ENCODE results near the gene BRAP.
"Not testable (repeated sequence)": the region's sequence is repeated elsewhere in the genome, so short reads cannot be mapped to it uniquely, and the experiment has no call there.

Gene BRAP

DNA sequence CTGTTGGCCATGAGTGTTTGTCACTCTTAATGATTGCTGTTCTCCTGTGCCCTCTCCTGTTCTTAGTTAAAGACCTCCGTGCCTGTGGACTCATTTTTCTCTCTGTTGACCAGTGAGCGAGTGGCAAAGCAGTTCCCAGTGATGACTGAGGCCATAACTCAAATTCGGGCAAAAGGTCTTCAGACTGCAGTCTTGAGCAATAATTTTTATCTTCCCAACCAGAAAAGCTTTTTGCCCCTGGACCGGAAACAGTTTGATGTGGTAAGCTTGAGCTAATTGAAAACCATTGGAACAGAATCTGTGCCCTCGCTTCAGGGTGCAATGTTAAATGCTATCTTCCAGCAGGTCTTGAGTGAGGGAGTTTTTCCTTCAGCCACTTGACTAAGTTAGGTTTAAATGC is 19.9 kb upstream of the BRAP start:
- peaks cover 17% of the 10 kb centered on the region; the same call in 1 of the 2 replicates for H3K36me3 ChIP-seq (ENCODE audit: insufficient read depth, low read length)
- H3K27ac ChIP-seq (ENCODE audit: low read depth, low read length) = no peak overlapping the region
- H3K4me3 ChIP-seq (ENCODE audit: low read depth, low read length) = no peak overlapping the region
- no peaks in the 10 kb centered on the region for H3K27me3 ChIP-seq (ENCODE audit: insufficient read depth, low read length)
- H2AFZ ChIP-seq (ENCODE audit: low read length, unreplicated experiment) = no peak overlapping the region
- no peaks in the 10 kb centered on the region for H3K79me2 ChIP-seq (ENCODE audit: control insufficient read depth, insufficient read depth, low read length, unreplicated experiment)
- H3K4me1 ChIP-seq (ENCODE audit: control insufficient read depth, insufficient read depth, low read length, unreplicated experiment) = no peaks in the 10 kb centered on the region

DNA sequence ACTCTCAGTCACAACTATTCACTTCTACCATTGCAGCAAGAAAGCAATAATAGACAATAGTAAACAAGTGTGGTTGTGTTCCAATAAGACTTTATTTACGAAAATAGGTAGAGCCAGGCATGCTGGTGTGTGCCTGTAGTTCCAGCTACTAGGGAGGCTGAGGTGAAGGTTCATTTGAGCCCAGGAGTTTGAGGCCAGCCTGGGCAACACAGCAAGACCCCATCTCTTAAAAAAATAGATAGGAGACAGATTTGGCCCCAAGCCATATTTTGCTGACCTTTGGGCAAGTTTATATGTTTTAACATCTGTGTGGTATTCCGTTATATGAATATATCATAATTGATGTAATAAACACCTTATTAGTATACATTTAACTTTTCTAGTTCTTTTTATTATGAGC is 14.2 kb upstream of the BRAP start:
- no peak overlapping the region for H2AFZ ChIP-seq (ENCODE audit: low read length, unreplicated experiment)
- peaks cover 12% of the 10 kb centered on the region; the same call in 1 of the 2 replicates for H3K36me3 ChIP-seq (ENCODE audit: insufficient read depth, low read length)
- H3K4me1 ChIP-seq (ENCODE audit: control insufficient read depth, insufficient read depth, low read length, unreplicated experiment) = no peaks in the 10 kb centered on the region
- no peaks in the 10 kb centered on the region for H3K27me3 ChIP-seq (ENCODE audit: insufficient read depth, low read length)
- no peak overlapping the region for H3K4me3 ChIP-seq (ENCODE audit: low read depth, low read length)
- no peak overlapping the region for H3K27ac ChIP-seq (ENCODE audit: low read depth, low read length)
- H3K79me2 ChIP-seq (ENCODE audit: control insufficient read depth, insufficient read depth, low read length, unreplicated experiment) = no peaks in the 10 kb centered on the region

DNA sequence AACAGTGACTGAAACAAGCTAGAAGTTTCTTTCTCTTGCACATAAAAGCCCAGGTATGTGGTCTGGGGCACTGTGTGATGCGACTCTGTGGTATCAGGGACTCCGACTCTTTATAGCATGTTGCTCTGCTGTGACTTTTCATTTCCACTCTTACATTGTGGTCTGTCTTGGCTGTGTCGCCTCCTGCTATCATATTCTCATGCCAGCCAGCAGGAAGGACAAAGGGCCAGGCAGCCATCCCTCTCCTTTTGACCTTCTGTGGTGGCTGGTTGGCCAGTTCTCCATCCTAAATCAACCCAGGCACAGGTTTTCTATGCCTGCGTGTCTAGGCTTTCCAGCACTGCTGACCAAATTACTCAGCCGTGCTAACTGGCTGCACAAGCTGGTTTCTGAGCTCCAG is 8.1 kb upstream of the BRAP start:
- H3K27ac ChIP-seq (ENCODE audit: low read depth, low read length) = no peak overlapping the region

DNA sequence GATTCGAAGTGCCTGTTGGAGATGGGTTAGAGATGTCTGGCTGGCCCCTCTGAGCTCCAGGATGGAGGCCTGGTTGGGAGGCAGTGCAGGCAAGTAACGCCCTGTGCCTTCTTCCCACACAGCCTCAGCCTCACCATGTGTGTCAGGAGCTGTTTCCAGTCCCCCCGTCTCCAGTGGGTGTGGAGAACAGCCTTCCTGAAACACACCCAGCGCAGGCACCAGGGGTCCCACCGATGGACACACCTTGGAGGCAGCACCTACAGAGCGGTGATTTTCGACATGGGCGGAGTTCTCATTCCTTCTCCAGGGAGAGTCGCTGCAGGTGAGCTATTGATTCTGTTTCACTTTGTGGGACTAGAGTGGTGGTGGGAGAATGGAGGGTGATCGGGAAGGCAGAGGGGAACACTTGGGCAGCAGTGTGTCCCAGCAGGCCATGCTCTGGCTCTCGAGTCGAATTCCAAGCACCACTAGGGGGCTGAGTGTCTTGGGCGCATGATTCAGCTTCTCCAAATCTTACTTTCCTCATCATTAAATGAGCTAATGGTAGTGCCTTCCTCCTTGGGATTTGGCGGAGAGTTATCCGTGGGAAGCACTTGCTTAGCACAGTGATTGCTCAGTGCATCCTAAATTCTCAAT is 6.9 kb upstream of the BRAP start:
- Histone ChIP-seq H3K27me3 (ENCODE audit: insufficient read depth, low read length) (no peaks in the 10 kb centered on the region), H2AFZ (ENCODE audit: low read length, unreplicated experiment) (no peak overlapping the region), H3K27ac (ENCODE audit: low read depth, low read length) (no peak overlapping the region), H3K4me3 (ENCODE audit: low read depth, low read length) (no peak overlapping the region), H3K79me2 (ENCODE audit: control insufficient read depth, insufficient read depth, low read length, unreplicated experiment) (no peaks in the 10 kb centered on the region), H3K4me1 (ENCODE audit: control insufficient read depth, insufficient read depth, low read length, unreplicated experiment) (no peaks in the 10 kb centered on the region), H3K36me3 (ENCODE audit: insufficient read depth, low read length) (peaks cover 4% of the 10 kb centered on the region; the same call in 1 of the 2 replicates)

More for the DNA sequence above, 8.1 kb upstream of the BRAP start:
- Histone ChIP-seq H3K27me3 (ENCODE audit: insufficient read depth, low read length) (no peaks in the 10 kb centered on the region), H3K36me3 (ENCODE audit: insufficient read depth, low read length) (peaks cover 4% of the 10 kb centered on the region; the same call in 1 of the 2 replicates), H3K79me2 (ENCODE audit: control insufficient read depth, insufficient read depth, low read length, unreplicated experiment) (no peaks in the 10 kb centered on the region), H3K4me1 (ENCODE audit: control insufficient read depth, insufficient read depth, low read length, unreplicated experiment) (no peaks in the 10 kb centered on the region), H2AFZ (ENCODE audit: low read length, unreplicated experiment) (no peak overlapping the region), H3K4me3 (ENCODE audit: low read depth, low read length) (no peak overlapping the region)

DNA sequence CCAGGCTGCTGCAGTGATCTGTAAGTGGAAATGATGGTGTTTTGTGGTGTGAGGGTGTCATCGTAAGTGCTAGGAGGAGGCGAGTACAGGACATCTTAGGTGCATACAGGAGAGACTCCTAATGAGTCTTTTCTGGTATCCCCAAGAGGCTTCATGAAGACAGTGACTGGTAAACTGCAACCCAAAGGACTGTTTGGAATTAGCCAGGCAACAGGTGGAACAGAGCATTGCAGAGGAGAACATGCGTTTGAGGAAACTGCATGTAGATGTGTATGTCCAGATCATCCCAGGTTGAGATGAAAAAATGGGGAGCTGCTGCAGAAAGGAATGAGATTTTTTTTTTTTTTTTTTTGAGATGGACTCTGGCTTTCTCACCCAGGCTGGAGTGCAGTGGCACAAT is 5.5 kb upstream of the BRAP start:
- Histone ChIP-seq H3K4me3 (ENCODE audit: low read depth, low read length) (no peak overlapping the region), H3K36me3 (ENCODE audit: insufficient read depth, low read length) (peaks cover 4% of the 10 kb centered on the region; the same call in 1 of the 2 replicates), H3K79me2 (ENCODE audit: control insufficient read depth, insufficient read depth, low read length, unreplicated experiment) (peaks cover 9% of the 10 kb centered on the region), H2AFZ (ENCODE audit: low read length, unreplicated experiment) (no peak overlapping the region), H3K4me1 (ENCODE audit: control insufficient read depth, insufficient read depth, low read length, unreplicated experiment) (peaks cover 4% of the 10 kb centered on the region), H3K27ac (ENCODE audit: low read depth, low read length) (no peak overlapping the region), H3K27me3 (ENCODE audit: insufficient read depth, low read length) (no peaks in the 10 kb centered on the region)

DNA sequence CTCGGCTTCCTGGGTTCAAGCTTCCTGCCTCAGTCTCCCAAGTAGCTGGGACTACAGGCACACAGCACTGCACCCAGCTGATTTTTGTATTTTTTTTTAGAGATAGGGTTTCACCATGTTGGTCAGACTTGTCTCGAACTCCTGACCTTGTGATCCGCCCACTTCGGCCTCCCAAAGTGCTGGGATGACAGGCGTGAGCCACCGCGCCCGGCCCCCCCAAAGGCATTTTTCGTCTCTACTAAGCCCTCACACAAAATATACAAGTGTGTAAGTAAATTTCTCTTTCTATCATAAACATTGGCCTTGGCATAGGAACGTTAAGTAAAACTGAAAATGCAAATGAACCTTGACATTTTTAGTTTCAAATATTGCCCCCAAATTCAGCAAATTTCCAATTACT is 2.2 kb upstream of the BRAP start:
- Histone ChIP-seq H2AFZ (ENCODE audit: low read length, unreplicated experiment) (no peak overlapping the region), H3K4me1 (ENCODE audit: control insufficient read depth, insufficient read depth, low read length, unreplicated experiment) (peaks cover 13% of the 10 kb centered on the region), H3K79me2 (ENCODE audit: control insufficient read depth, insufficient read depth, low read length, unreplicated experiment) (peaks cover 39% of the 10 kb centered on the region), H3K4me3 (ENCODE audit: low read depth, low read length) (no peak overlapping the region), H3K27ac (ENCODE audit: low read depth, low read length) (no peak overlapping the region), H3K27me3 (ENCODE audit: insufficient read depth, low read length) (no peaks in the 10 kb centered on the region), H3K36me3 (ENCODE audit: insufficient read depth, low read length) (peaks cover 3% of the 10 kb centered on the region; the same call in 1 of the 2 replicates)

DNA sequence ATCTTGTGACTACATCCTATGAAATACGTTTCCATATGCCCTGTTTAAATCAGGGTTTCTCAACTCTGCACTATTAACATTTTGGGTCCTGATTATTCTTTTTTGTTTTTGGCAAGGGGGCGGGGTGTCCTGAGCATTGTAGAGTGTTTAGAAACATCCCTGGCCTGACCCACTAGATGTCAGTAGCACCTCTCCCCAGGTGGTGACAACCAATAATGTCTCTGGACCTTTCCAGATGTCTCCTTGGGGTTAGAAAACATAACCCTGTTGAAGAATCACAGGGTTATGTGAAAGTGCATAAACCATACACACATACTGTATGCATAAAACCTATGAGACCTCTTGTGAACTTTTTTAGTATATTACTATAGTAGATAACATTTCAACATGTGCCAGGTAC is 1.5 kb upstream of the BRAP start:
- Histone ChIP-seq H3K79me2 (ENCODE audit: control insufficient read depth, insufficient read depth, low read length, unreplicated experiment) (peaks cover 42% of the 10 kb centered on the region), H3K4me3 (ENCODE audit: low read depth, low read length) (peak overlapping the region; percentile 84), H3K4me1 (ENCODE audit: control insufficient read depth, insufficient read depth, low read length, unreplicated experiment) (peaks cover 13% of the 10 kb centered on the region)

DNA sequence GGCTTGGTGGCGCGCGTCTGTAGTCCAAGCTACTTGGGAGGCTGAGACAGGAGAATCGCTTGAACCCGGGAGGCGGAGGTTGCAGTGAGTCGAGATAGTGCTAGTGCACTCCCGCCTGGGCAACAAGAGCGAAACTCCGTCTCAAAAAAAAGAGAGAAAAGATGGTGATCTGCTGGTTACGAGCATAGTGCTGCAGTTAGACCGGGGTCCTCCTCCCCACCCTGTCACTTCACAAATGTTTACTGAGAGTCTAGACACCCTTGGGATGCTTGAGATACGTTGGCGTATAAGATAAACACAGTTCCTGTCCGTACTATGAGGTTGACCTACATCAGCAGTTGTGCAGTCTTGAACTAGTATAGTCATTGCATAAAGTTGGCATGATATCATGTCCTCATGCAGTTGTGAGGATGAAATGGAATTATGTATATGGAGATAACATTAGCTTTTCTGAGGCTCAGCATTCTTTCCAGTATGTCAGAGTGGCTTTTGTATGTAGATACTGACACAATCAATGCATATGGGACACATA is 884 bp upstream of the BRAP start:
- peaks cover 13% of the 10 kb centered on the region; the same call in 1 of the 2 replicates for H3K36me3 ChIP-seq (ENCODE audit: insufficient read depth, low read length)
- no peak overlapping the region for H2AFZ ChIP-seq (ENCODE audit: low read length, unreplicated experiment)
- H3K79me2 ChIP-seq (ENCODE audit: control insufficient read depth, insufficient read depth, low read length, unreplicated experiment) = peaks cover 42% of the 10 kb centered on the region

More for the DNA sequence above, 1.5 kb upstream of the BRAP start:
- H3K27me3 ChIP-seq (ENCODE audit: insufficient read depth, low read length) = no peaks in the 10 kb centered on the region
- H3K36me3 ChIP-seq (ENCODE audit: insufficient read depth, low read length) = peaks cover 8% of the 10 kb centered on the region; the same call in 1 of the 2 replicates
- no peak overlapping the region for H2AFZ ChIP-seq (ENCODE audit: low read length, unreplicated experiment)
- H3K27ac ChIP-seq (ENCODE audit: low read depth, low read length) = no peak overlapping the region

DNA sequence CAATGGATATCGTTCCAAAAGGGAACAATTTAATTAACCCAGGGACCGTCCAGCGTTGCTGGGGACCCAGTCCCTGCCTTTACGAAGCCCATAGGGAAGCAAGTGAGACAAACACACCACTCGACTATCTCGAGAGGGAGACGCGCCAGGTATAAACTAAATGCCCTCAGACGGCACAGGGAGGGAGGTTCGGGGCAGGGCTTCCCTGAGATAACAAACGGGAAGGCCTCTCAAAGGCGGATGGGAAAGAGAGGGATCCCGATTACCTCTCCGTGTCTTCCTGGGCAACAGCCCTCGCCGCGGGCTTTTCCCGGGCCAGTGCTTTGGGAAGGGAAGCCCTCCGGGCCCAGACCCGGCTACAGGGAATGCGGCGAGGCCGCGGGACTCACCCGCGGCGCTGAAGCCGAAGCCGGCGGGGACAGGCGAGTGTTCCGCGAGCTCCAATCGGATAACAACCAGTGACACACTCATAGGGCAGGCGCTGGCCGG is 390 bp downstream of the BRAP start:
- peak overlapping the region; percentile 84 for H3K4me3 ChIP-seq (ENCODE audit: low read depth, low read length)
- H3K79me2 ChIP-seq (ENCODE audit: control insufficient read depth, insufficient read depth, low read length, unreplicated experiment) = peaks cover 42% of the 10 kb centered on the region
- H3K36me3 ChIP-seq (ENCODE audit: insufficient read depth, low read length) = peaks cover 23% of the 10 kb centered on the region
- peak overlapping the region; percentile 54; the same call in 1 of the 2 replicates for H3K27ac ChIP-seq (ENCODE audit: low read depth, low read length)
- H2AFZ ChIP-seq (ENCODE audit: low read length, unreplicated experiment) = peak overlapping the region; percentile 76
- no peaks in the 10 kb centered on the region for H3K27me3 ChIP-seq (ENCODE audit: insufficient read depth, low read length)
- H3K4me1 ChIP-seq (ENCODE audit: control insufficient read depth, insufficient read depth, low read length, unreplicated experiment) = peaks cover 13% of the 10 kb centered on the region

More for the DNA sequence above, 884 bp upstream of the BRAP start:
- peak overlapping the region; percentile 84 for H3K4me3 ChIP-seq (ENCODE audit: low read depth, low read length)
- H3K27ac ChIP-seq (ENCODE audit: low read depth, low read length) = no peak overlapping the region
- H3K4me1 ChIP-seq (ENCODE audit: control insufficient read depth, insufficient read depth, low read length, unreplicated experiment) = peaks cover 13% of the 10 kb centered on the region
- H3K27me3 ChIP-seq (ENCODE audit: insufficient read depth, low read length) = no peaks in the 10 kb centered on the region

DNA sequence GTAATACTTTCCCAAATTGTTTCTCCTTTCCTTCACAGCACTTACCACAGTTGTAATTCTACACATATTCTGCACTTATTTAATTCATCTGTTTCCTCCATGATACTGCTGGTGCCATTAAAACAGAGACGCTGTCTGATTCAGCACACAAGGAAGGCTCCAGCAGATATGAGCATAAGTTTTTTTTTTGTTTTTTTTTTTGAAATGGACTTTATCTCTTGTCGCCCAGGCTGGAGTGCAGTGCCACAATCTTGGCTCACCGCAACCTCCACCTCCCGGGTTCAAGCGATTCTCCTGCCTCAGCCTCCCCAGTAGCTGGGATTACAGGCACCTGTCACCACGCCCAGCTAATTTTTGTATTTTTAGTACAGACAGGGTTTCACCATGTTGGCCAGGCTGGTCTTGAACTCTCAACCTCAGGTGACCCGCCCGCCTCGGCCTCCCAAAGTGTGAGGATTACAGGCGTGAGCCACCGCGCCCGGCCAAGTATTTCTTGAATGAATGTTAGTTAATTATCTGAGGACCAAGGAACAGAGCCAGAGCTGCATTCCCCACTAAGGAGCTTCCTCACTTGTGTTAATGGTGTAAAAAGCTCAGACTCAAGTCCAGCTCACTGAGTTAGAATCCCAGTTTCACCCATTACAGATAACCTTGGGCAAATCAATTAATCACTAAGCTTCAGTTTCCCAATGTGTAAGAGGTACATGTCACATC is 1.1 kb downstream of the BRAP start:
- Histone ChIP-seq H3K4me3 (ENCODE audit: low read depth, low read length) (peak overlapping the region; percentile 84), H3K36me3 (ENCODE audit: insufficient read depth, low read length) (peaks cover 23% of the 10 kb centered on the region), H3K4me1 (ENCODE audit: control insufficient read depth, insufficient read depth, low read length, unreplicated experiment) (peaks cover 13% of the 10 kb centered on the region), H3K79me2 (ENCODE audit: control insufficient read depth, insufficient read depth, low read length, unreplicated experiment) (peaks cover 42% of the 10 kb centered on the region)
- H3K27me3 ChIP-seq (ENCODE audit: insufficient read depth, low read length); H3K27ac ChIP-seq (ENCODE audit: low read depth, low read length); H2AFZ ChIP-seq (ENCODE audit: low read length, unreplicated experiment): not testable (repeated sequence)

All from ACC112 (cell line).